ENCODE results near the gene NUDT14. TPM values are rescaled to one million over a fixed set of nuclear protein-coding genes. Genes with fewer than 3 reads are reported as not detected.

The NUDT14 gene
- total RNA-seq, 2 experiments from 2014 or later = 25.3 to 27.9 TPM

Small RNA genes within 50 kb of the gene (microRNA-seq; reads per million reads assigned to microRNA genes)
- not detected for gene MIR6765

Other genes starting within 250 kb of the NUDT14 start
- not detected for gene AHNAK2, start 202.9 kb downstream of the NUDT14 start, total RNA-seq
- gene CLBA1, start 195.5 kb downstream of the NUDT14 start, total RNA-seq = under 1 TPM; 0.55 to 0.95 TPM
- 10 to 100 TPM; 59.9 to 62.3 TPM for gene CDCA4, start 160.2 kb downstream of the NUDT14 start, total RNA-seq
- 10 to 100 TPM; 35.7 to 40.4 TPM for gene GPR132, start 115.9 kb downstream of the NUDT14 start, total RNA-seq
- 1 to 10 TPM; 2.5 to 2.9 TPM for gene JAG2, start 12.5 kb downstream of the NUDT14 start, total RNA-seq
- 10 to 100 TPM; 53.7 to 59.8 TPM for gene BTBD6, start 67.2 kb upstream of the NUDT14 start, total RNA-seq
- gene BRF1, start 119.7 kb upstream of the NUDT14 start, total RNA-seq = 10 to 100 TPM; 42.1 to 44.7 TPM
- gene PACS2, start 133.4 kb upstream of the NUDT14 start, total RNA-seq = 10 to 100 TPM; 32.9 to 38.5 TPM
- gene TEX22, start 217.2 kb upstream of the NUDT14 start, total RNA-seq = 1 to 10 TPM; 1.9 to 2.4 TPM
- gene MTA1, start 238.5 kb upstream of the NUDT14 start, total RNA-seq = 100 to 1,000 TPM; 109 to 127 TPM